GM21737 (cell line): ENCODE data around the gene DENND1A.

Source experiments
- ATAC-seq: cut with Tn5 transposase; IDR thresholded peaks from one replicate; pipeline ENCODE4 v1.9.1; 2021; ENCODE audit warnings: mild to moderate bottlenecking, moderate library complexity; ENCODE audit not compliant: unreplicated experiment

The DENND1A gene

DNA sequence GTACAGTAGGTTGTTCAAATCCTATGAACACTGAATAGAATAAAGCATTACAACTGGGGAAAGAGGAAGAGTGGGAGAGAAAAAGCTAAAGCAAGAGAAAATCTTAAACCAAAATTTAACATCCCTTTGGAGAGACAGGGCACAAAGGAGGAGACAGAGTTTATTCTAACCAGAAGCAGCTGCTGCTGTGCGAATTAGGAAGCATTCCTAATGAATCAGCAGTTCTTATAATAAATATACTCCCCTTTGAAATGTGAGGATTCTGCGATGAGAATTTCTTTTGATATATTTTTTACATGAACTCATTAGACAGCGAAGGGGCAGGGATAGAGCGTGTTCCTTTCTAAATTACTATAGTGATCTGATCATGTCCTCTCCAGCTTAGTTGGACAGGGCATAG is 233.4 kb downstream of the DENND1A start:
- no peak for ATAC-seq

DNA sequence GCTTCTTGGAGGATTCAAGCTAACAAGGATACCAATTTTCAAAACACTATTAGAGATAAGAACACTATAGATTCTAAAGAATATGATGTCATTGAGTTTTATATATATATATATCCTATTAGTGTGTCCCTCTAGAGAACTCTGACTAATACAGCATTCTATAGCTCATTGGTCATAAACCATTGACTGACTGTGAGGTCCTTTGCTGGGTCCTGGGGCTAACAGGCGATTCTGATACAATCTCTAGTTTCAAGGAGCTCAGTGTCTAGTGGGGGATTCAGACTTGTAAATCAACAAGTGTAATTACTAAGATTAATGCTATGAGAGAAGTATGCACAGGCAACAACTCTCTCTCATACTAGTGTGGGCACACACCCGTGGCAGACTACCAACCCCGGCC is 234.5 kb downstream of the DENND1A start:
- ATAC-seq = no peak

DNA sequence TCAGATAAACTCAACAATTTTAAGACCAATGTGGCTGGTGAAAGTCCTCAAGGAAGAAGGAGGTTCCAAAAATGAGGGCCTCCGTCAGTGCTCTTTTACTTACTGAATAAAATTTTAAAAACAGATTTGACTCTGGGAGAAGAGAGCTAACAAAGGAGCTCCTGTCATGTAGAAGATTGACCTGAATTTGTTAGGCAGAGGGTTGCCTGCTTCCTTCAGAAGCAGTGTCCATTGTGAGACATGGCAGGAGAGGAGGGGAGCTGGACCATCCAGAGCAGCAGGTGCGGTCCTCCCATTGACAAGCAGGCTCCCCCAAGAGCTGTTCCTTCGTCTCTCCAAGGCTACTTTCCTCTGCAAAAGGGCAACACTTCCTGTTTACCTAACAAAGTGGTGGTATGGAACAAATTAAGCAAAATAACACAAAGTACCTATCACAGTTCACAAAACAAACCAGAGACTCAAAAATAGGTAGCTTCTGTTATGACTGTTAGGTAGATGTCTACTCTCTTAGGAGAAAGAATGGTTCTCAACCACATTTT is 238.1 kb downstream of the DENND1A start:
- ATAC-seq = no peak

DNA sequence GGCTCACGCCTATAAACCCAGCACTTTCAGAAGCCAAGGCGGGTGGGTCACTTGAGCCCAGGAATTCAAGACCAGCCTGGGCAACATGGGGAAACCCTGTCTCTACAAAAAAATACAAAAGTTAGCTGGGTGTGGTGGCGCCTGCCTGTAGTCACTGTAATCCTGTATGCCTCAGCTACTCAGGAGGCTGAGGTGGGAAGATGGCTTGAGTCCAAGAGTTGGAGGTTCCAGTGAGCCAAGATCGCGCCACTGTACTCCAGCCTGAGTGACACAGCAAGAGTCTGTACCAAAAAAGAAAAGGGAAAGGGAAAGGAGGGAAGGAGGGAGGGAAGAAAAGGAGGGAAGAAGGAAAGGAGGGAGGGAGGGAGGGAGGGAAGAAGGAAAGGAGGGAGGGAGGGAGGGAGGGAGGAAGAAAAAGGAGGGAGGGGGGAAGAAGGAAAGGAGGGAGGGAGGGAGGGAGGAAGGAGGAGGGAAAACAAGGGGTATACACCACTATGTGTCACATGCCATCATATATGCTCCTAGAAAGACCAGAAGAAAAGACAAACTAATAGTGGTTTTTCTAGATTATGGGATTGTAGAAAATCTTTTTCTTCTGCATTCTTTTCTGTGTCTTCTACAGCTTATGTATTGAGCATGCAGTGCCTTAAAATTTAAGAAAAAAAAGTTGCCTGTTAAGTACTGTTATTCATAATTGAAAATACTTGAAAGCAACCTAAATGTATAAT is 240.1 kb downstream of the DENND1A start:
- no peak for ATAC-seq

DNA sequence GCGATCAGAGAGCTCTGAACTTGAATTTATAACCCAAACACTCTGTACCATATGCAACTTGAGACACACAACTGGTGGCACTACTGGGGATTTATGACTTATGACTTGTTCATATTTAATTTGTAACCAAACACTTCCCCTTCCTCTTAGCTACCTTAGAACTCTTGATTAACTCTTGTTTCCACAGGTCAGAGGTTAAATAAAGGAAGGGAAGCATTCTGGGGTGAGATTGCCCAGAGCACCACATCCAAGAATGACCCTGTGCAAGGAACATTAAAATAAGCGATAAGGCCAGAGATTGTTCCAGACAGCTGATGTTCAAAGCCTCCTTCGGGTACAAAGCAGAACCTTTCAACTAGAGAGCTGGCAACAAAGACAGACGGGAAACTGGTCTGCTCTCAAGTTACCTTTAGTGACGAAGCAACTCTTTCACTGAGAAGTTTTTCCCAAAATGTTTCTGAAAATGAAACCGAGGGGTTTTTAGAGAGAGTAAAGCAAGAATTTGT is 242.6 kb downstream of the DENND1A start:
- no peak for ATAC-seq

DNA sequence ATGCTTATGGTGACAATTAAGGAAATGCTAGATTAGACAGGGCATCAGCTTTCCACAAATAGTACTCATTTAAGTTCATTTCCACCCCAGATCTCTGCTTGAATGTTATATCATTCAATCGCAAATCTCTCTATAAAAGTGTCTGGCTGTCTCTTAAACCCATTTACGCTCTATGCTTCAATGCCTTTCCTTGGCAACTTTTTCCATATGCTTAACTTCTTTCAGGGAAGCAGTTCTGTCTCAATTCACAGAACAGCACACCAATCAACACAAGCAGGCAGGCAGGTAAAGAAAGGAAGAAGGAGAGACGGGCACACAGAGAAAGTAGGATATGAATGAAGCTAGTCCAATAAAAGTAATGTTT is 243.1 kb downstream of the DENND1A start:
- ATAC-seq = no peak

DNA sequence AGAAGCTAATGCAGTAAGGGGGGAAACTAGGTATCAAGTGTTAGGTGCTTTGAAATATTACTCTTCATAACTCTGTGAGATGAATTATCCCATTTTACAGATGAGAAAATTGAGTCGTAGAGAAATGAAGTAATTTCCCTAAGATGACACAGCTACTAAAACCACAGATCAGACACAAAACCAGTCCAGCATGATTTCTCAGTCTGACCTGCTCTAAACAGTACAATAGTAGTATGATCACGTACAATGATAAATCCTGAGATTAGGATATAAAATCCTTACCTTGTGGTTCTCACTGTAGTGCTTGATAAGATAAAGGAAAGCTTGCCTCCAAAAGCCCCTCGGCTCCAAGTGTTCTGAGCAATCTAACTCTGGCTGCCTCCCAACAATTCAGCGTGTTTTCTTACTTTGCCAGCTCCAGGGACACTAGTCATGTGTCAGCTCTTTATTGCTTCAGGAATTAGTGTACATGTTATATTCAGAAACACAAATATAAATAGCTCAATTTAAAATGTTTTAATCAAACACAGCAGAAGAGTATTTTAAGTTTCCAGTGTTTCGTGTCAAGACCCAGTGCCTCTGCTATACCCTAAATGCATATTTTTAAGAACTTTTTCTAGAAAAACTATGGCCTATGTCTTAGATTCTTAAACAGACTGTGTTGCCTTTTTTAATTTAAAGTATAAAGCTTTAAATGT is 243.6 kb downstream of the DENND1A start:
- no peak for ATAC-seq

DNA sequence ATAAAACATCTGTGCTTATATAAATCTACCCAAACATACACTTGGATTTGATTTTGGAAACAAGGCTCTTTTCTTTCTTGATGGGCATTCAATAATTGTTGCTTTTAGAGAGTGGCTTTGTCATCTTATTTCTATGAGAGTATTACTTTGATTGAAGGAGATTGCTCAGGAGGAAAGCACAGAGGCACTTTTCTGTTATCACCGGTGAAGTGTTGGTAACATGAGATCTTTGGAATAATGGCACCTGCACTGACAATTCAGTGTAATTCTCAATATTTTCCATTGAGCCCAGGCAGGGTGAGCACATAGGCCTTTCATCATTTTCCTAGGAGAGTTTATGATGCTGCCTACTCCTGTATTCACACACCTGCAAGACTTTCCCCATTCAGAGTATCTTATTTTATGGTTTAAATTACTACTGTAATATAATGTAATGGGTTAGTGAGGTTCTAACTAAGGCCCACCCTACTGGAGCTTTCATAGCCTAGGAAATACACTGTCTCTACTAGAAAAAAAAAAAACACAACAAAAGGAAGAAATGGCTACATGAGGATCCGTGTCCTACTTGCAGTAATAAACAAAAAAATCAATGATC is 244.3 kb downstream of the DENND1A start:
- ATAC-seq = no peak

DNA sequence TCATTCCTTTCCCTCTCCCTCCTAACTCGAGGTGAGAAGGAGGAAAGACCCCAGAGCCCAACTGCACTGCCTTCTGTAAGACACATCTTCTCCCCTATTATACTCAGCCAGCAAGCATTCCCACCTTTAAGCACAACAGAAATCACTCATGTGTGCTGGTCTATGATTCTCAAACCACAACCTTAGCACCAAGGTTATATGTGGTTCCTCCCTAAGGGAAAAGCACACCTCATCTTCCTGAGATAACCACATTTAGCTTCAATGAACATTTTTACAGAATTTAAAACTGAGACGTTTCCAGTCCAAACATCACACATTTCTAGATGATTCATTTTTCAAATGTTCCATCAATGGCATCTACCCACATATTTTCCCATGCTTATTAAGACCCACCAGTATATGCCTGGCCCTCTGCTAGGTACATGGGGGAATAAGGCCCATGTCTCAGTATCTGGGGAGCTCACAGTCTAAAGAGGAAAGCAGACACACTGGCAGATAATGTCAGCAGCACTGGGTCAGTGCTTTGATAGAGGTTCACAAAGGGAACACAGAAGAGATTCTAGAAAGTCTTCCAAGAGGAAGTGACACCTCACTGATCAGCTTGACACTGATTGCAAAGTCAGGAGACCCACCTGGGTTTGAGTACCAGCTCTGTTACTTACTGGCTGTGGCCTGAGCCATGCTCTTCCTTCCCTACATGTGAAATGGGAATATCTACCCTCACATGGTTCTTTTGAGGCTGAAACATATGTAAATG is 245.4 kb downstream of the DENND1A start:
- no peak for ATAC-seq

DNA sequence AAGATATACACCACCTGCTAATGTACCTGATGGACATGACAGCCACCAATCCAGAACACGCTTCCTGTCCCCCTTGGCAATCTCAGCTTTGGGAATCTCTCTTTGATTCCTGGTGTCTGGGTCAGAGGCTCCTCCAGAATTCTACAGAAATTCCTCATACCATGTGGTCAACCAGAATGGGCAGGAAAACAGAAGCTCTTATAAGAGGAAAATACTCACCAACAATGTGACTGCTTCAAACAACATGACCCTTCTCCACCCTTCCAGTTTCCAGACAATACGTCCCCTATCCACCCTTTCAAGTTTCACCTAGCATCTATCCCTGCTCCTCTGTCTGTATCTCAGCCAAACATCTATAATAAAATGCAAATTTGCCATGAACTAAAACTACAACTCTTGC is 247.2 kb downstream of the DENND1A start:
- ATAC-seq = no peak

DNA sequence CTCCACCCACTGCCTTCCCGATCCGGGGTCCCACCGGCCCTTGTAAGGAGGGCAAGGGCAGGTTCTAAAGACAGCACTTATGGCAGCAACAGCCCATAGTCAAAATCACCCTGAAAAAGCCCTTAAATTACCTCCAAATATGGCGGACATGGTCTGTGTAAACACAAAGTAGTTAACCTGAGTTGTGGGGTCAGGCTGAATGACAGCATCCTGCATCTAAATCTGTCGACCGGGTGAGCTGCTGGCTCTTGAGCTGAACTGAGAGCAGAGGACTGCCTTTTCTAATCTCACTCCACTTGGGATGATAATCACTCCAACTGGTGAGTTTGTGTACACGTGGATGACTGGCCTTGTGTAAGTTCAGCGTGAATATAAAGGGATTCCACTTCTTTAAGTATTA is 249.6 kb downstream of the DENND1A start:
- no peak for ATAC-seq

DNA sequence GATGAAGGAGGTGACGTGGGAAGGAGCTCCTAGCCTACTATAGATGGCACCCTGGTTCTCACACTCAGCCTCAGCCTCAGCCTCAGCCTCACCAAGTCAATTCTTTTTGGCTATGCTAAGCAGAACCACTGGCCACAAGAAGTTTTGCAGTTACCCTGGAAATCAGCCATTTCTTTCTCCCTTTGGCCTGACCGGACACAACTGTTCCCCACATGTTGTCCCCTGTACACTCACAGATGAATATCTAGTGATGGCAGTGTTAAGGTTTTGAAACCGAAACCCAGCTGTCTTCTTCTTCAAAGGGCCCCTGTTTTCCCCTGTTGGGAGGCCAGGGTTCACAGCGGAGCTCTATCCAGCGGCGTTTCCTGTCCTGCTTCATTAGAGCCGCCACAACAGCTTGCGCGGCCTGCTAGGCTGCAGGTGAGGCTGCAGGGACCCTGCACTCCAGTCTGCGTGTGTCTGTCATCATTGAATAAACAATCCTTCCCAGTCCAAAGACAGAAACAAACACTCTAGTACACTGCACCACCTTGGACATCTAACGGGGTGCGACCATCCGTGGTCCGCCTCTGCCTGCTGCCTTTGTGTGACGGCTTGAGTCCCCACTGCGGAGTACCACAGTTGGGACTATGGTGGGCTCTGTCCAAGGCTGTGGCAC is 250.5 kb downstream of the DENND1A start:
- ATAC-seq = peak; percentile 95

DNA sequence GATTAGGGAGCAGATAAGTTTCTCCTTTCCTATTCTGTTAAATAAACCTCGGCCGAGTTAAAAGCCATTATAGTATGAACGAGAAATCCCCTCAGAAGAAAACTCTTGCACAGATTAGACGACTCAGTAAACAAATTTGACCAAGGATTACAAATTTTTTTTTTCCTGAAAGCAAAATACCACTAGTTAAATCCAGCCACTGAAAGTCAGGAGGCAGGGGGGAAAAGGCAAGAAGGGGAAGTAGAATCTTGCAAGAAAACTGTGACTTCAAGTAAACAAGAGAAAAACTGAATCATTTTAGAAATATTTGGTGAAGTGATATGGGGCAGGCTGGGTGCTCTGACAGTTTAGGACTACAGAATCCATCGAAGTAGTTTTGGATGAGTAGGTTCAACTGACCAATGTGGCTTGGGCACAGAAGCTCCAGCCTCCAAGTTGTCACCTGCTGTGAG is 251.0 kb downstream of the DENND1A start:
- ATAC-seq = no peak

DNA sequence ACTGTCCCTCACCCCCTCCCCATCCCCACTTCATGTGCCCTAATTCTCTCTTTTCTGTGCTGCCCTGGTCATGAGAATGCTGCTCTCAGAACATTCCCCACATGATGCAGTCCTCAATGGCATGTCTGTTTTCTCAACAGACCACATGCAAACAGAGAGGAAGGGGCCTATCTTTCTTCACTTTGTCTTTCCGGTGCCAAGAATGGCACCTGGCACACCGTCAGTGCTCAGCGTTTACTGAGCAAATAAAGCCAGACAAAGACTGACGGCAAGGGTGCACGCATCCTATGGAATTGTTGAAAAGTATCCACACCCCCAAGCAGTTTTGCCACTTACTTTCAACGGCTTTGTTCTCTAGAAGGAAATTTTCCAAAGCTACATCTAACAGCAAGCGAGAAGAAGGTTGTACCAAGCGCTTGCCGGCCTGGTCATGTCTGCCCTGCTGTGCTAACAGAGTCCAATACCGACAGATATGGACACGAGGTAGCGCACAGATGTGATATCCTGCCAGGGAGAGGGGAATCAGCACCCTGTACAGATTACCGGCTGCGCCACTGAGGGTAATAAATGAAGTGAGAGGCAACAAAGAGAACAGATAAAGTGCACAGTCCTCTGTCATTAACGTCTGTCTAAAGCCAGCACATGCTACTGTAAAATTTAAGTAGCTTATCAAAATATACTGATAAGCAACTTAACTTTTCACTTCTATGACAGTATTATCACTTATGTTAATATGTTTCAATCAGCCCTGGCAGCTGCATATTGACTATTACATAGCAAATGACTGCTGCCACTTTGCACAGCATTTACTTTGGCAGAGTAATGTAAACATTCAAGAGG is 251.7 kb downstream of the DENND1A start:
- ATAC-seq = no peak

DNA sequence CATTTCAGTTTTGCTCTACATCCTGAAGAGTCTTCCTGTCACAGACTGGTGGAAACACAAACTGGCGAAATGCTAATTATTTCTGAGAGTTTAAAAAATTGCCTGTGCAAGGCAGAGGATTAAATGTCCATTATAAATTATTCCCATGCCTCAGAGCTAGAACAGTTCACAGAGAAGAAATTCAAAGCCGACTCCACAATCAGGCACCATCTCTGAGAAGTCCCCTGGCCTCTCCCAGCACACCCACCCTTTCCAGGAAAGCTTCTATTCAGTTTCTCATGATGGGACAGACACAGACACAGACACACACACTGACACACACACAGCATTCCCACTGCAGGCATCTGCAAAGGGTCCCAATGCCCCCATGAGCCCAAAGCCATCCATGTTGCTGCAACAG is 253.1 kb downstream of the DENND1A start:
- ATAC-seq = no peak

DNA sequence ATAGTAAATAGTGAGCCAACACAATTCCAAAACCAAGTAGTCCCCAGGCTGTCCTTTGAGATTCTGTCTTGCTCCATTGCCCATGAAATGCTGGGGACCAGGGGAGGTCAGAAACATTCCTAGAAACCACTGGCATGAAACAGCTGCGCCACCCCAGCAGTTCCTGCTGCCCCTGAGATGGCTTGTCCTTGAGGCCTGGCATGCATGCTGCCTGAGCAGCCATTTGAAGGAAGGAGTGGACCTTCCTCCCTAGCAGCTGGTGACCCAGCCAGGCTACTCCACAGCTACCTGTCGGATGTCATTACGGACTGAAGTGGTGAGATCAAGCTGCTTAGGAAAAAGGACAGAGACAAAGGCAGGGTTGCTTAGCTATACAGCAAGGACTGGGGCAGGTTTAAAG is 260.6 kb downstream of the DENND1A start:
- ATAC-seq = no peak

DNA sequence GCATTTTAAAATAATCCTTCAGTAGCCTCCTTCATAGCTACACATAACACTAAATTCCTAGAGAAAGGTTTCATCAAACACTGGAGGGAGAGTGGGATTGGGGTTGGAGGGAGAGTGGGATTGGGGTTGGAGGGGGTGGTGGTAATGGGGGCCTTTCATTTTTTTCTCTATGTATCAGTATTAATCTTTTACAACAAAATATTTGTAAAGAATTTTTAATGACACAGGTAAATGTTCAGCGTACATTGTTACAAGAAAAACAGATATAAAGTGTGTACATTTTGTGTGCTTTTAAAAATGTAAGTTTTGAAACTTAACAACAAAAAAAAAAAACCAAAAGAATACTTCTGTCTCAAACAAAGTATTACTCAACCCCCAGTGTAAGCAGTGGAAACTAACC is 266.4 kb downstream of the DENND1A start:
- no peak for ATAC-seq

DNA sequence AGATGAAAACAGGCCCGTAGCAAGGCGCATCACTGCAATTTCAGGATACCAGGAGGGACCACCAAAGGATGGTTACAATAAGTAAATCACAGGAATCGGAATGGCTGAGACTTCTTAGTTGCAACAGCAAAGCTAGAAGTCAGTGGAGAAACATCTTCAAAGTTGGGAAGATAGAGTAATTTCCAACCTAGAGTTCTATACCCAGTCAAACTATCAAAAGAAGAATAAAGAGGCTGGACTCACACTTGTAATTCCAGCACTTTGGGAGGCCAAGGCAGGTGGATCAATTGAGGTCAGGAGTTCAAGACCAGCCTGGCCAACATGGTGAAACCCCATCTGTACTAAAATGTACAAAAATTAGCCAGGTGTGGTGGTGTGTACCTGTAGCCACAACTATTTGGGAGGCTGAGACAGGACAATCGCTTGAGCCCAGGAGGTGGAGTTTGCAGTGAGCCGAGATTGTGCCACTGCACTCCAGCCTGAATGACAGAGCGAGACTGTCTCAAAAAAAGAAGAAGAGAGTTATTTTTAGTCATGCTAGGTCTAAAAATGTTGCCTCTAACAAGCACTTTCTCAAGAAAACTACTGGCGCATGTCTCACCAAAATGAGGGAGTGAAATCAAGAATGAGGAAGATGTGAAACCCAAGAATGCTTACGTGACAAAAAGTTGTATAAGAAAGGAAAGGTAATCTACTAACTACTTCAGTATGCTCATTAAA is 267.7 kb downstream of the DENND1A start:
- ATAC-seq = no peak
